ENCODE results near the gene PAX9. TPM values are rescaled to one million over a fixed set of nuclear protein-coding genes. Genes with fewer than 3 reads are reported as not detected.

The PAX9 gene
- total RNA-seq, 4 donors from 2014 or later, result 0.11 to 1.2 (median 0.64) TPM

DNA sequence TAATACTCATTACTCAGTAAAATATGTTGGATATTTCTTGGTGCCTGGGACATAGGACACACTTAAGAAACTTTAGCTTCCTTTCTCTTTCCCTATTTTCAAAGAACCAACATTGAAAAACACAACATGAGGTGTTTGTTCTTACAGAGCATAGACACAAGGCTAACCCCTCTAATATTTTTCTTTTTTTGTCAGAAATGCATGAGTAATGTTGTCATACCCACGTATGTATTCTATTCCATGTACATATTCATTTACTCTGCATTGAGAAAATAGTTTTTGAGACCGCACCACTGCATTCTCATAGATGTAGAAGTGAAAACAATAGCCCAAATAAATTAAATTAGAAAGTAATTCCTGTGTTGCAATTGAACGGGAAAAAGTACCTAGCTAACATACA lies 13.0 kb downstream of the PAX9 start:
- 78 to 83% methylated on average over 3 of the region's 3 CpGs for WGBS, 2 donors
- no peak for DNase-seq (ENCODE audit: low spot score in 2 of 2)
- H3K4me3 ChIP-seq (ENCODE audit: low read depth, poor library complexity, severe bottlenecking), result no peak overlapping the region
- TF ChIP-seq, protein P1, sequence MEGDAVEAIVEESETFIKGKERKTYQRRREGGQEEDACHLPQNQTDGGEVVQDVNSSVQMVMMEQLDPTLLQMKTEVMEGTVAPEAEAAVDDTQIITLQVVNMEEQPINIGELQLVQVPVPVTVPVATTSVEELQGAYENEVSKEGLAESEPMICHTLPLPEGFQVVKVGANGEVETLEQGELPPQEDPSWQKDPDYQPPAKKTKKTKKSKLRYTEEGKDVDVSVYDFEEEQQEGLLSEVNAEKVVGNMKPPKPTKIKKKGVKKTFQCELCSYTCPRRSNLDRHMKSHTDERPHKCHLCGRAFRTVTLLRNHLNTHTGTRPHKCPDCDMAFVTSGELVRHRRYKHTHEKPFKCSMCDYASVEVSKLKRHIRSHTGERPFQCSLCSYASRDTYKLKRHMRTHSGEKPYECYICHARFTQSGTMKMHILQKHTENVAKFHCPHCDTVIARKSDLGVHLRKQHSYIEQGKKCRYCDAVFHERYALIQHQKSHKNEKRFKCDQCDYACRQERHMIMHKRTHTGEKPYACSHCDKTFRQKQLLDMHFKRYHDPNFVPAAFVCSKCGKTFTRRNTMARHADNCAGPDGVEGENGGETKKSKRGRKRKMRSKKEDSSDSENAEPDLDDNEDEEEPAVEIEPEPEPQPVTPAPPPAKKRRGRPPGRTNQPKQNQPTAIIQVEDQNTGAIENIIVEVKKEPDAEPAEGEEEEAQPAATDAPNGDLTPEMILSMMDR (IDR thresholded peaks at IDR 0.05), result no peak
- no peak for TF ChIP-seq POLR2A (IDR thresholded peaks at IDR 0.05)
- intact Hi-C loops (cut with DNase I; ENCODE audit: low total_unique reads), result no loop called here

DNA sequence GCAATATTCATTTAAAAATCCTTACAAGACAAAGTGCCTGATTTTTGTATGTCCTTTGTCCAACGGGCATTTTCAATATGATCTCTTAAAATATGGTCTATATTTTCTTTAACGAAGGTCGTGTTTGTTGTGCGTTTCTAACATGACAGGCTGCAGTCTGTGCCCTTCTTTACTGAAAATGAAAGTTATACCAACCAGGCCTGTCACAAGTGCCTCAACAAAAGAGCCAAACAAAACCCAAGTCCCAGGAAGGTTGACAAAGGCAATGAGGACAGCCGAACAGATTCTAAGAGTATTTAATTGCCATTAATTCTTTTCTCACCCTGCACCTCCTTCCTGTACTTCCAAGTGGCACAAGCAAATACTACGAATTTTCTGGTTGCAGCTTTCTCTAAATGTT lies 13.9 kb downstream of the PAX9 start:
- H3K4me3 ChIP-seq (ENCODE audit: low read depth, poor library complexity, severe bottlenecking), result no peak overlapping the region
- WGBS, 2 donors, result 75 to 78% methylated on average over 6 of the region's 6 CpGs
- intact Hi-C loops (cut with DNase I; ENCODE audit: low total_unique reads), result no loop called here
- TF ChIP-seq, protein P1 (IDR thresholded peaks at IDR 0.05), result no peak
- TF ChIP-seq POLR2A (IDR thresholded peaks at IDR 0.05), result no peak
- DNase-seq (ENCODE audit: low spot score in 2 of 2), result no peak

DNA sequence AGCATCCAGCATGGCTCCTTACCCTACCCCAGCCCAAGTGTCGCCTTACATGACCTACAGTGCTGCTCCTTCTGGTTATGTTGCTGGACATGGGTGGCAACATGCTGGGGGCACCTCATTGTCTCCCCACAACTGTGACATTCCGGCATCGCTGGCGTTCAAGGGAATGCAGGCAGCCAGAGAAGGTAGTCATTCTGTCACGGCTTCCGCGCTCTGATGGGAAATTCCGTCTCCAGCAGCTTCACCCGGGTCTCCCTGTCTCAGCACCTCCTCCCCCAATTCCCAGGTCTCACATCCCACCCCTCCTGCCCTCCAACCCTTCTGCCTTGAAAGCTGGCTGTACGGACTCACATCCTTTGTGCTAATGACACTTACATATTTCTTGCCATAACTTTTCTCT lies 14.6 kb downstream of the PAX9 start:
- DNase-seq (ENCODE audit: low spot score in 2 of 2), result no peak
- no peak overlapping the region for H3K4me3 ChIP-seq (ENCODE audit: low read depth, poor library complexity, severe bottlenecking)
- intact Hi-C loops (cut with DNase I; ENCODE audit: low total_unique reads), result no loop called here
- TF ChIP-seq, protein P1 (IDR thresholded peaks at IDR 0.05), result no peak
- no peak for TF ChIP-seq POLR2A (IDR thresholded peaks at IDR 0.05)
- WGBS, 2 donors, result 64 to 75% methylated on average over 10 of the region's 10 CpGs

DNA sequence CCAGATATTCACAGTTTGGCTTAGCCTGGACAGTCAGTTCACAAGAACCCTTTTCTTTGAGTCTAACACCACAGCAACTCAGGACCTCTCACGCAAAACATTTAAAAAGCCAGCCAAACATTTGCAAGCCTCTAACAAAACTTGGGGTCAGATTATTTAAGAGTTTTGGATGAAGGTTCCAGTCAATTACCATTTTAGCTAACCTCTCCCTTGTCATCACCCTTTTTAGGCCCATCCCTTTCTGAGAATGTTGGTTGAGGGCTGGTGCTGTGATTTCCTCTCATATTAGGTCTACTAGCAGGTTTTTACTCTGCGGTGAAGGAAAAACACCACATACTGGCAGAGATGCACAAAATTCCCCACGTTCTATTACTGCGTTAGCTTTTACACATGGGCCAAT lies 20.7 kb downstream of the PAX9 start:
- no peak for TF ChIP-seq POLR2A (IDR thresholded peaks at IDR 0.05)
- TF ChIP-seq, protein P1 (IDR thresholded peaks at IDR 0.05), result no peak
- DNase-seq (ENCODE audit: low spot score in 2 of 2), result no peak
- 93 to 95% methylated on average over 4 of the region's 4 CpGs for WGBS, 2 donors
- intact Hi-C loops (cut with DNase I; ENCODE audit: low total_unique reads), result no loop called here
- no peak overlapping the region for H3K4me3 ChIP-seq (ENCODE audit: low read depth, poor library complexity, severe bottlenecking)

DNA sequence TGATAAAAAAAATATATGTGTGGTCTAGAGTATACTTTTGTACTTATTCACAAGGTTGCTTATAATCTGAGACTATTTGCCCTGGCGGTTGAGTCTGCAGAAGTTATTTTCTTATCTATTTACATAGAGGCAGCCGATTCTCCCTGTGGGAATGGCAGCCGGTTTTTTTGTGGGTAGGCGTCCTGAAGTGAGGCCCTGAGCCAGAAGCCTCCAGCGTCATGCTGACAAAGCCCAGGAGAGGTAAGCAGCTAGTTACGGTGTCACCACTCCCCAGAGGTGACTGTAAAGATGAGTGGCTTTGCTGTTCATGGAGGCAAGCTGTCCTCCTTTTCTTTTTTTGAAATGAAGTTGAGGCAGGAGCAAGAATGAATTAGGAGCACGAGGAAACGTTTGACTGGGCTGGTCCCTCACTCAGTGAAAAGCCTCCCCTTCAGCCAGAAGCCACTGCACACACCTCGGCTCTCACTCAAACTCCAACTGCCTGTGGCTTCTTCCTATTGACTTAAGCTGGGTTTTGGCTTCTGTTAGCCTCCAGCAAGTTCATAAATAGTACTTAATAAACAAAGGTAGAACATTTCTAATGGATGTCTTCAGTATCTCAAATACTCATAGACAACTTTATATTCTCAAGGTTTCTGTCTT lies 21.5 kb downstream of the PAX9 start:
- no peak overlapping the region for H3K4me3 ChIP-seq (ENCODE audit: low read depth, poor library complexity, severe bottlenecking)
- WGBS, 2 donors, result 66 to 75% methylated on average over 9 of the region's 9 CpGs
- no peak for DNase-seq (ENCODE audit: low spot score in 2 of 2)
- intact Hi-C loops (cut with DNase I; ENCODE audit: low total_unique reads), result no loop called here
- TF ChIP-seq, protein P1 (IDR thresholded peaks at IDR 0.05), result no peak
- TF ChIP-seq POLR2A (IDR thresholded peaks at IDR 0.05), result no peak

DNA sequence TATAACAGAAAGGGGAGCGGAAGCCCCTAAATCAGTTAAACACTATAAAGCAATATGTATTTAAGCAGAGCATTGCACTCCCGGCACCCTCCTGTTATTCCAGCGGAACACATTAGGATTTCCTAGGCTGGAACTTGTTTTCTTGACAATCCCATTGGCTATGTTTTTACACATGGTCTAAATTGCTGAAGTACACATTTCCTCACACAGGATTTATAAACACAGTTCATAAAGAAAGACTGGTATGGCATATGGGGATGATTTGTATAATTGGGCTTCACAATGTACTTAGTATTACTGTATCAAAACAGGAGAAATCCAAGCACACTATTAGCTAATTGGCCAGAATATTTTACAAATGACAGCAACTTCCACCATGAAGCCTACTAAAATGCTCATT lies 23.3 kb downstream of the PAX9 start:
- intact Hi-C loops (cut with DNase I; ENCODE audit: low total_unique reads), result no loop called here
- no peak for DNase-seq (ENCODE audit: low spot score in 2 of 2)
- TF ChIP-seq POLR2A (IDR thresholded peaks at IDR 0.05), result no peak
- TF ChIP-seq, protein P1 (IDR thresholded peaks at IDR 0.05), result no peak
- 86 to 89% methylated on average over 3 of the region's 3 CpGs for WGBS, 2 donors
- H3K4me3 ChIP-seq (ENCODE audit: low read depth, poor library complexity, severe bottlenecking), result no peak overlapping the region
